HK-2 (cell line): Measurements from ENCODE around the gene B4GALT4.

ENCODE experiments used
- DNase-seq: peaks from one replicate; pipeline ENCODE4 v3.0.0-alpha.2; 2018; ENCODE audit not compliant: unreplicated experiment

Gene B4GALT4

GRCh38 chr3:119237299-119237698 lies 3.4 kb downstream of the B4GALT4 start:
- no peak for DNase-seq

GRCh38 chr3:119236756-119237155 lies 3.9 kb downstream of the B4GALT4 start:
- no peak for DNase-seq

GRCh38 chr3:119235151-119235550 lies 5.5 kb downstream of the B4GALT4 start:
- DNase-seq, result no peak

GRCh38 chr3:119234610-119235009 lies 6.1 kb downstream of the B4GALT4 start:
- no peak for DNase-seq

- DNase-seq, result no peak
Observed at GRCh38 chr3:119230745-119231144, 9.9 kb downstream of the B4GALT4 start.

- DNase-seq, result no peak
Observed at GRCh38 chr3:119230071-119230470, 10.6 kb downstream of the B4GALT4 start.

- DNase-seq, result no peak
Observed at GRCh38 chr3:119229190-119229589, 11.5 kb downstream of the B4GALT4 start.

GRCh38 chr3:119228373-119229145 lies 12.1 kb downstream of the B4GALT4 start:
- DNase-seq, result no peak

GRCh38 chr3:119227070-119227850 lies 13.4 kb downstream of the B4GALT4 start:
- no peak for DNase-seq

- no peak for DNase-seq
Observed at GRCh38 chr3:119225121-119225520, 15.6 kb downstream of the B4GALT4 start.

GRCh38 chr3:119223511-119223910 lies 17.2 kb downstream of the B4GALT4 start:
- DNase-seq, result no peak

GRCh38 chr3:119222391-119222790 lies 18.3 kb downstream of the B4GALT4 start:
- no peak for DNase-seq

- DNase-seq, result no peak
Observed at GRCh38 chr3:119221779-119222320, 18.8 kb downstream of the B4GALT4 start.

GRCh38 chr3:119220970-119221667 lies 19.6 kb downstream of the B4GALT4 start:
- DNase-seq, result no peak

- no peak for DNase-seq
Observed at GRCh38 chr3:119220198-119220597, 20.5 kb downstream of the B4GALT4 start.

GRCh38 chr3:119219069-119219468 lies 21.6 kb downstream of the B4GALT4 start:
- no peak for DNase-seq

- no peak for DNase-seq
Observed at GRCh38 chr3:119211803-119212202, 28.9 kb downstream of the B4GALT4 start.

GRCh38 chr3:119211193-119211592 lies 29.5 kb downstream of the B4GALT4 start:
- DNase-seq, result no peak

GRCh38 chr3:119207512-119207875 lies 33.2 kb downstream of the B4GALT4 start:
- DNase-seq, result no peak

- no peak for DNase-seq
Observed at GRCh38 chr3:119206611-119207511, 33.8 kb downstream of the B4GALT4 start.

GRCh38 chr3:119205685-119206084 lies 35.0 kb downstream of the B4GALT4 start:
- DNase-seq, result no peak
